ENCODE results near the gene LENG1. TPM values are rescaled to one million over a fixed set of nuclear protein-coding genes. Genes with fewer than 3 reads are reported as not detected.

Gene LENG1
- total RNA-seq, 1 experiment from 2014 or later, result 7.6 TPM

DNA sequence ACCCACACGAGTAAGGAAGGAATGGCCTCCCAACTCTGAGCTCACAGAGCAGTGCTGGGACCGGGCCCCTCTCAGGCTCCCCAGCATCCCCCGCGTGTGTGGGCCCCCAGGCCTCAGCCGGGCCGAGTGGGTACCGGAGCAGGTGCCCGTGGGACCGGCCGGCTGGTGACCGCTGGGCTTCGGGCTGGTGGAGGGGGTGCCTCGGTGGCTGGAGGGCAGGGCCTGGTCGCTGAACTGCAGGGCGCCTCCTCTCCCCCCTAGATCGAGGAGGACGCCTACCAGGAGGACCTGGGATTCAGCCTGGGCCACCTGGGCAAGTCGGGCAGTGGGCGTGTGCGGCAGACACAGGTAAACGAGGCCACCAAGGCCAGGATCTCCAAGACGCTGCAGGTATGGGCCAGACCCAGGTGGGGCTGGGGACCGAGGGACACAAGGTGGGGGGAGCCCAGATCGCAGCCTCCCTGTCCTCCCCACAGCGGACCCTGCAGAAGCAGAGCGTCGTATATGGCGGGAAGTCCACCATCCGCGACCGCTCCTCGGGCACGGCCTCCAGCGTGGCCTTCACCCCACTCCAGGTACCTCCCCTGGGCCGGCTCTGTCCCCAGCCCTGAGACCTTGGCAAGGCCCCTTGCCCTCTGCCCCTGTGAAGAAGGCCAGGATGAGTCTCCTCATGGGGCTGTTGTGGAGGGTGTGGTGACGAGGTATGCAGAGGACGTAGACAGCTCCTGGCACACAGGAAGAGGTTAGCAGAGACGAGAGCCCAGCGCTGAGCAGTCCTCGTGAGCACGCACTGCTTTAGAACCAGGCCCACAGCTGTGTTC, 30.5 kb downstream of the LENG1 start:
- POLR2A ChIA-PET, result no interaction called here

More for the DNA sequence above, 30.5 kb downstream of the LENG1 start:
- Histone ChIP-seq H3K4me3 (replicated peaks in 1 of 2; ENCODE audit: low read depth in 1 of 2, low read length in 2 of 2) (no peak overlapping the region), H3K9ac (ENCODE audit: low read length) (no peak overlapping the region), H3K27me3 (ENCODE audit: insufficient read depth, low read length) (no peaks in the 10 kb centered on the region), H3K4me2 (ENCODE audit: low read length) (no peak overlapping the region), H4K20me1 (ENCODE audit: insufficient read depth) (no peaks in the 10 kb centered on the region), H3K36me3 (ENCODE audit: control insufficient read depth in 1 of 2, insufficient read depth in 2 of 2, low read length in 2 of 2) (peaks cover 22 to 35% of the 10 kb centered on the region in 2 experiments; a peak in 3 of 4 replicates), H3K9me2 (ENCODE audit: insufficient read depth) (no peaks in the 10 kb centered on the region), H3K9me3 (ENCODE audit: control insufficient read depth in 1 of 2, insufficient read depth in 1 of 2, low read depth in 1 of 2, low read length in 2 of 2) (no peaks in the 10 kb centered on the region), H2AFZ (ENCODE audit: low read depth, low read length, poor library complexity, severe bottlenecking) (no peak overlapping the region), H3K4me1 (ENCODE audit: control insufficient read depth in 1 of 2, insufficient read depth in 2 of 2, low read length in 2 of 2) (peaks cover 5 to 6% of the 10 kb centered on the region in 2 experiments; a peak in 2 of 4 replicates), H3K79me2 (ENCODE audit: insufficient read depth, low read length) (no peaks in the 10 kb centered on the region), H3K27ac (ENCODE audit: low read depth, low read length) (no peak overlapping the region)
- no peak for ATAC-seq
- no peak for DNase-seq (ENCODE audit: low read depth, low spot score)
- no TSS peak for BruUV-seq (replicated peaks)
- CTCF ChIA-PET, result no interaction called here
- no peak for TF ChIP-seq CBX3 (IDR thresholded peaks at IDR 0.05; ENCODE audit: low read depth)
- no peak for TF ChIP-seq EGR1 (IDR thresholded peaks at IDR 0.05; ENCODE audit: low read depth)
- no peak for TF ChIP-seq TCF7L2 (IDR thresholded peaks at IDR 0.05; ENCODE audit: borderline replicate concordance, extremely low read depth, insufficient read depth, insufficient read length)
- no peak for TF ChIP-seq CEBPB (IDR thresholded peaks at IDR 0.05; ENCODE audit: low read depth)
- TF ChIP-seq ZNF274 (IDR thresholded peaks at IDR 0.05; ENCODE audit: low read depth, low read length), result no peak
- no peak for TF ChIP-seq MAX (IDR thresholded peaks at IDR 0.05)
- TF ChIP-seq ZBTB33 (IDR thresholded peaks at IDR 0.05; ENCODE audit: extremely low read depth, insufficient replicate concordance, low read length), result no peak
- no peak for TF ChIP-seq ZFX (IDR thresholded peaks at IDR 0.05)
- TF ChIP-seq CTCF (IDR thresholded peaks at IDR 0.05 in 2 of 3, conservative IDR thresholded peaks at IDR 0.05 in 1 of 3; ENCODE audit: borderline replicate concordance in 1 of 3, insufficient read depth in 1 of 3, low read depth in 2 of 3, low read length in 2 of 3), result no peak
- no peak for TF ChIP-seq SRF (IDR thresholded peaks at IDR 0.05; ENCODE audit: low read depth)
- TF ChIP-seq EZH2 (IDR thresholded peaks at IDR 0.05), result no peak
- TF ChIP-seq, protein P1, sequence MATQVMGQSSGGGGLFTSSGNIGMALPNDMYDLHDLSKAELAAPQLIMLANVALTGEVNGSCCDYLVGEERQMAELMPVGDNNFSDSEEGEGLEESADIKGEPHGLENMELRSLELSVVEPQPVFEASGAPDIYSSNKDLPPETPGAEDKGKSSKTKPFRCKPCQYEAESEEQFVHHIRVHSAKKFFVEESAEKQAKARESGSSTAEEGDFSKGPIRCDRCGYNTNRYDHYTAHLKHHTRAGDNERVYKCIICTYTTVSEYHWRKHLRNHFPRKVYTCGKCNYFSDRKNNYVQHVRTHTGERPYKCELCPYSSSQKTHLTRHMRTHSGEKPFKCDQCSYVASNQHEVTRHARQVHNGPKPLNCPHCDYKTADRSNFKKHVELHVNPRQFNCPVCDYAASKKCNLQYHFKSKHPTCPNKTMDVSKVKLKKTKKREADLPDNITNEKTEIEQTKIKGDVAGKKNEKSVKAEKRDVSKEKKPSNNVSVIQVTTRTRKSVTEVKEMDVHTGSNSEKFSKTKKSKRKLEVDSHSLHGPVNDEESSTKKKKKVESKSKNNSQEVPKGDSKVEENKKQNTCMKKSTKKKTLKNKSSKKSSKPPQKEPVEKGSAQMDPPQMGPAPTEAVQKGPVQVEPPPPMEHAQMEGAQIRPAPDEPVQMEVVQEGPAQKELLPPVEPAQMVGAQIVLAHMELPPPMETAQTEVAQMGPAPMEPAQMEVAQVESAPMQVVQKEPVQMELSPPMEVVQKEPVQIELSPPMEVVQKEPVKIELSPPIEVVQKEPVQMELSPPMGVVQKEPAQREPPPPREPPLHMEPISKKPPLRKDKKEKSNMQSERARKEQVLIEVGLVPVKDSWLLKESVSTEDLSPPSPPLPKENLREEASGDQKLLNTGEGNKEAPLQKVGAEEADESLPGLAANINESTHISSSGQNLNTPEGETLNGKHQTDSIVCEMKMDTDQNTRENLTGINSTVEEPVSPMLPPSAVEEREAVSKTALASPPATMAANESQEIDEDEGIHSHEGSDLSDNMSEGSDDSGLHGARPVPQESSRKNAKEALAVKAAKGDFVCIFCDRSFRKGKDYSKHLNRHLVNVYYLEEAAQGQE (IDR thresholded peaks at IDR 0.05; ENCODE audit: low read depth), result no peak
- RAD21 ChIA-PET (ENCODE audit: low non-redundant PET in 1 of 2, low total read pairs in 2 of 2, uncharacterized antibody in 2 of 2, unreplicated experiment in 2 of 2), result no interaction called here
- intact Hi-C loops (cut with micrococcal nuclease), result no loop called here

Measured in HCT116 (cell line).